Osteoblast (primary cell): ENCODE data around the gene RDH14. TPM values are rescaled to one million over a fixed set of nuclear protein-coding genes. Genes with fewer than 3 reads are reported as not detected.
A peak's percentile ranks its signal among the peaks of the same experiment; 100 is the strongest.

Experiments
- DNase-seq: peaks from one replicate; pipeline ENCODE4 v3.0.0; 2011; ENCODE audit warnings: low spot score, mixed read lengths; ENCODE audit not compliant: insufficient read length; ENCODE audit errors: missing footprints
- H2AFZ ChIP-seq: 2 replicates; pipeline ENCODE4 v1.6.0; 2011; ENCODE audit warnings: mild to moderate bottlenecking, low read length
- H3K27ac ChIP-seq: 2 replicates; pipeline ENCODE4 v1.5.1; 2011; ENCODE audit warnings: mild to moderate bottlenecking, low read depth, low read length, moderate library complexity
- H3K27me3 ChIP-seq: 2 replicates; pipeline ENCODE4 v1.6.0; 2012; ENCODE audit warnings: mild to moderate bottlenecking, control low read depth, inconsistent platforms, low read length, moderate library complexity; ENCODE audit not compliant: insufficient read depth
- H3K36me3 ChIP-seq: 2 replicates; pipeline ENCODE4 v1.5.1; 2011; ENCODE audit warnings: mild to moderate bottlenecking, low read length, control low read depth, moderate library complexity; ENCODE audit not compliant: insufficient read depth
- H3K4me1 ChIP-seq: 2 replicates; pipeline ENCODE4 v1.5.1; 2011; ENCODE audit warnings: mild to moderate bottlenecking, low read length, control low read depth, moderate library complexity; ENCODE audit not compliant: insufficient read depth
- H3K4me2 ChIP-seq: 2 replicates; pipeline ENCODE4 v1.6.0; 2011; ENCODE audit warnings: mild to moderate bottlenecking, low read length; ENCODE audit not compliant: insufficient read depth
- H3K4me3 ChIP-seq: fragments of 200-600 bp; sonication (generic); 3 replicates; pipeline ENCODE4 v1.5.1; 2012; ENCODE audit warnings: mild to moderate bottlenecking, low read length, inconsistent platforms; ENCODE audit not compliant: insufficient read depth
- H3K79me2 ChIP-seq: 2 replicates; pipeline ENCODE4 v1.6.0; 2012; ENCODE audit warnings: mild to moderate bottlenecking, low read length, control low read depth, inconsistent platforms; ENCODE audit not compliant: insufficient read depth
- H3K9me3 ChIP-seq: 2 replicates; pipeline ENCODE4 v1.5.1; 2011; ENCODE audit warnings: low read depth, low read length, control low read depth
- H4K20me1 ChIP-seq: 2 replicates; pipeline ENCODE4 v1.6.0; 2012; ENCODE audit warnings: mild to moderate bottlenecking, low read length, control low read depth; ENCODE audit not compliant: insufficient read depth
- total RNA-seq: library from RNA; depleted of rRNA; stranded (reverse); fragments of >200 nt; gene quantifications from 2 replicates; pipeline ENCODE4 v1.2.3, GENCODE V29; 2012
- TF ChIP-seq, protein P1 (sequence below): IDR thresholded peaks from 2 replicates; pipeline ENCODE4 v1.5.1; 2011; ENCODE audit warnings: mild to moderate bottlenecking, low read depth, low read length, moderate library complexity; ENCODE audit errors: extremely low read depth

RDH14 gene, protein sequence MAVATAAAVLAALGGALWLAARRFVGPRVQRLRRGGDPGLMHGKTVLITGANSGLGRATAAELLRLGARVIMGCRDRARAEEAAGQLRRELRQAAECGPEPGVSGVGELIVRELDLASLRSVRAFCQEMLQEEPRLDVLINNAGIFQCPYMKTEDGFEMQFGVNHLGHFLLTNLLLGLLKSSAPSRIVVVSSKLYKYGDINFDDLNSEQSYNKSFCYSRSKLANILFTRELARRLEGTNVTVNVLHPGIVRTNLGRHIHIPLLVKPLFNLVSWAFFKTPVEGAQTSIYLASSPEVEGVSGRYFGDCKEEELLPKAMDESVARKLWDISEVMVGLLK
- 23.5 and 27.4 TPM in 2 replicates for total RNA-seq

DNA sequence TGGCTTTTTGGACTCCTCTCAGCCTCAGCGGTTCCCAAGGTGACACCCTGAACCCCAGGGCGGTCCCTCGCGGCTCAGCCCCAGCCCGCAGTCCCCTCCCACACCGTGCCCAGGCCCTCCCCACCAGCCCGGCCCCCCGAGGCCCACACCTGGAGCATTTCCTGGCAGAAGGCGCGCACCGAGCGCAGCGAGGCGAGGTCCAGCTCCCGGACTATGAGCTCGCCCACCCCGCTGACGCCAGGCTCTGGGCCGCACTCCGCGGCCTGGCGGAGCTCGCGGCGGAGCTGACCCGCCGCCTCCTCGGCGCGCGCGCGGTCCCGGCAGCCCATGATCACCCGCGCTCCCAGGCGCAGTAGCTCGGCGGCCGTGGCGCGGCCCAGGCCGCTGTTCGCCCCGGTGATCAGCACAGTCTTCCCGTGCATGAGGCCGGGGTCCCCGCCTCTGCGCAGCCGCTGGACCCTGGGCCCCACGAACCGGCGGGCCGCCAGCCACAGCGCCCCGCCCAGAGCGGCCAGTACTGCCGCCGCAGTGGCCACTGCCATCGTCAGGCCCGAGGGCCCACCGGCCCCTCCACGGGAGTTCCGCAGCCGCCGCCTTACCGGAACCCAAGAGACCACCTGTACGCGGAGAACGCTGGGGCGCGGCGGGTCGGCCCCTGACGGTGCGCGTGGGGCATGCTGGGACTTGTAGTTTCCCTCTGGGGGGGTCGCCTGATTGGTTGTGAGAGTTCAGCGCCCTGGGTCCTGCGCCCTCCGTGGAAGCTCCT lies at the start of gene RDH14:
TSS of gene RDH14 (minus strand) at position 623 of the 766 bp plus-strand sequence. CDS start at position 542, 81 bp downstream.
- Histone ChIP-seq H3K4me1 (peaks cover 29% of the 10 kb centered on the region), H3K4me3 (peak within 1 kb of the TSS; percentile 87), H3K27ac (peak within 1 kb of the TSS; percentile 75), H2AFZ (peak within 1 kb of the TSS; percentile 91), H3K36me3 (peaks cover 14% of the 10 kb centered on the region), H3K79me2 (peaks cover 48% of the 10 kb centered on the region), H3K4me2 (peak within 1 kb of the TSS; percentile 80), H3K9me3 (peaks cover 7% of the 10 kb centered on the region), H4K20me1 (no peaks in the 10 kb centered on the region), H3K27me3 (no peaks in the 10 kb centered on the region)
- TF ChIP-seq, protein P1, sequence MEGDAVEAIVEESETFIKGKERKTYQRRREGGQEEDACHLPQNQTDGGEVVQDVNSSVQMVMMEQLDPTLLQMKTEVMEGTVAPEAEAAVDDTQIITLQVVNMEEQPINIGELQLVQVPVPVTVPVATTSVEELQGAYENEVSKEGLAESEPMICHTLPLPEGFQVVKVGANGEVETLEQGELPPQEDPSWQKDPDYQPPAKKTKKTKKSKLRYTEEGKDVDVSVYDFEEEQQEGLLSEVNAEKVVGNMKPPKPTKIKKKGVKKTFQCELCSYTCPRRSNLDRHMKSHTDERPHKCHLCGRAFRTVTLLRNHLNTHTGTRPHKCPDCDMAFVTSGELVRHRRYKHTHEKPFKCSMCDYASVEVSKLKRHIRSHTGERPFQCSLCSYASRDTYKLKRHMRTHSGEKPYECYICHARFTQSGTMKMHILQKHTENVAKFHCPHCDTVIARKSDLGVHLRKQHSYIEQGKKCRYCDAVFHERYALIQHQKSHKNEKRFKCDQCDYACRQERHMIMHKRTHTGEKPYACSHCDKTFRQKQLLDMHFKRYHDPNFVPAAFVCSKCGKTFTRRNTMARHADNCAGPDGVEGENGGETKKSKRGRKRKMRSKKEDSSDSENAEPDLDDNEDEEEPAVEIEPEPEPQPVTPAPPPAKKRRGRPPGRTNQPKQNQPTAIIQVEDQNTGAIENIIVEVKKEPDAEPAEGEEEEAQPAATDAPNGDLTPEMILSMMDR = no peak
- DNase-seq = peak; percentile 91

DNA sequence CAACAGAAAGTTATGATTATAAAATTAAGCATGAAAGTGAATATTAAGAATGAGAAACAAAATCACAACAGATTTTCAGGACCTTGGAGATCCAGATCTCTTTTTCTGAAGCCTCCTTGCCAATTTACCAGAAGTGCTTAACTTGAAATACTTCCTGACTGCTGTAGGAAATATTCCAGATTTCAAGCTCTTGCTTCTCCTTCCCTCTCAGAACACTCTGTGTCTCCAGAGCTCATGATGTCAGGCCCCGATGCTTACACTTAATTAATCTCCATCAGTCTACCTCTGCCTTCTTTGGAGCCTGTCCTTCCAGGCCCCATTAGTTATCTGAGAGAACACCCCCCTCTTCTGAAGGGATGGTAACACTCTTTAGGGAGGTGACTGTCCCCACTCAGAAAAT lies 49.6 kb upstream of the RDH14 start:
- H3K4me1 ChIP-seq = peaks cover 28% of the 10 kb centered on the region
- no peaks in the 10 kb centered on the region for H3K27me3 ChIP-seq
- no peak overlapping the region for H3K4me2 ChIP-seq
- H3K9me3 ChIP-seq = no peaks in the 10 kb centered on the region
- no peaks in the 10 kb centered on the region for H4K20me1 ChIP-seq
- no peak overlapping the region for H3K4me3 ChIP-seq
- no peaks in the 10 kb centered on the region for H3K79me2 ChIP-seq
- no peak overlapping the region for H2AFZ ChIP-seq
- H3K36me3 ChIP-seq = no peaks in the 10 kb centered on the region
- H3K27ac ChIP-seq = no peak overlapping the region
- TF ChIP-seq, protein P1 = no peak
- no peak for DNase-seq

DNA sequence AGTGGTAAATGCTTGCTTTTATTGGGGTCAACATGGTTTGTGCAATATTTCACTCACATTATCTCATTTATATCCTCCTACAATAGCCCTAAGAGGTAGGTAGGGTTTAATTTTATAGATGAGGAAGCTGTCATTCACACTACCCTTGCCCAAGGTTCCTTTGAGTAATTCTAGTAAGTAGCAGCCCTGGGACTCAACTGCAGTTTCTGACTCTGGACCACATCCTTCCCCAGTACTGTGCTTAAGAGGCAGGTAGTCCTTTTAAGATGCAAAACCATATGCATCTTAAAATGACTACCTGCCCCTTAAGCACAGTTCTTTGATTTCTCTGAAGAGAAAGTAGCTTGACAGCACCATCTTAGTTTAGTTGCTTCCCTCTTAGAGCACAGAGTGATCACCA lies 44.7 kb upstream of the RDH14 start:
- no peaks in the 10 kb centered on the region for H3K36me3 ChIP-seq
- H3K4me1 ChIP-seq = peaks cover 7% of the 10 kb centered on the region
- no peaks in the 10 kb centered on the region for H3K27me3 ChIP-seq

More for the DNA sequence above, 44.7 kb upstream of the RDH14 start:
- no peaks in the 10 kb centered on the region for H4K20me1 ChIP-seq
- H2AFZ ChIP-seq = no peak overlapping the region
- TF ChIP-seq, protein P1 = no peak
- H3K9me3 ChIP-seq = no peaks in the 10 kb centered on the region
- H3K4me3 ChIP-seq = no peak overlapping the region
- H3K4me2 ChIP-seq = no peak overlapping the region
- H3K27ac ChIP-seq = no peak overlapping the region
- H3K79me2 ChIP-seq = no peaks in the 10 kb centered on the region
- DNase-seq = no peak
